ENCODE results near the gene HEMK1.

HEMK1 gene

DNA sequence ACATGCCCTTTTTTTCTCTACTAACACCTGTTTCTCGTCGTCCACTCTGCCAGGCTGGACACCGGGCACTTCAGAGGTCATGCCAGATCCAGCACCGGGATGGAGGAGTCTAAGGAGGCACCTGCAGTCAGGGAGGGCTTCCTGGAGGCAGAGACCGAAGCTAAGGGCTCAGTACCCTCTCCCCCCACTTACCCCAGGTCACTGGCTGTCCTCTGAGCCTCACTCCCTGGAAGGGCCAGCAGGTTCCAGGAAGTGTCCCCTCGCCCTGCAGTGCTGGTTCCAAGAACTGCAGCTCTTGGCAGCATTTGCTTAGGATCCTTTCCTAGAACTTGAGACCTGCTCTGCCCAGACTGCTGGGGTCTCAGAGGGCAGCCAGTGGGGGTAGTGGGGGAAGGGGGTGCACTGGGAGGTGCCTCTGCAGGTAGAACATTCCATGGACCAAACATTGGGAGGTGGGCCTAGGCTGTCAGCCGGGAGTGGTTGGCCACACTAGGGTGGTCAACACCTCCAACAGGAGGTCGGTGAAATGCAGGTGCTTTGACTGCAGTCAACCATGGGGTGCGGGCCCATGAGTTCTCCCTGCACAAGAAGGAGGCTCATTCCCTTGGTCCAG lies 30.9 kb downstream of the HEMK1 start:
- DNase-seq (ENCODE audit: low spot score), result peak; percentile 60

DNA sequence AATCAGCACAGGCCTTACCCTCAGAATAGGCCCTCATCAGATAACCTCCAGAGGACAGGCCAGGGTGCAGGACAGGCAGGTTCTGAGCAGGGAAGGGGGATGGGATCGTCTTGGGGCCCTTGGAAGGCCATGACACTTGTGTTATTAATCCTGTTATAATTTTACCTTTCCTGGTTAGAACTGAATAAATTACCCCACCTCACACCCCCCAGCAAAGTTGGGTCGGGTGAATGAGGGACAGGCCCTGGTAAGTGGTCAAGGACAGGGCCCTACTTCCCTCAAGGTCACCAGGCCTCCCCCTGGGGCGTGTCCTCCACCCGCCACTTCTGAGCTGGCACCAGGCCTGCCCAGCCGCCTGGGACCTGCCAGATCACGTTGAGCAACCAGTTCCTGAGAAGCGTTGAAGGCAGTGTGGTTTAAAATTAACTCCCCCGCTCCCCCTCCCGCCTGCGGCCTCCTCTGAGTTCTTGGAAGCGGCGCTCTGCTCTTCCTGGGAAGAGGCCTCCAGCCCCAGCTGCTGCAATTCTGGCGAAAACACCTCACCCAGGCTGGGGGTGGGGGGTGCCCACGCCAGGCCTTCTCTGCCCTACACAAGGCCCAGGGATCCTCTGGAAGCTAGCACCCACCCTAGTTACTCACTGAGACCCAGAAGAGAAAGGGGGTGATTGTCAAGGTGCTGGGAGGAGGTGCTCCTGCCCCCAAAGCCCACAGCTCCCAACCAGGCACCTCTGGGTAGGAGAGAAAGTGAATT lies 31.7 kb downstream of the HEMK1 start:
- DNase-seq (ENCODE audit: low spot score), result peak; percentile 93

DNA sequence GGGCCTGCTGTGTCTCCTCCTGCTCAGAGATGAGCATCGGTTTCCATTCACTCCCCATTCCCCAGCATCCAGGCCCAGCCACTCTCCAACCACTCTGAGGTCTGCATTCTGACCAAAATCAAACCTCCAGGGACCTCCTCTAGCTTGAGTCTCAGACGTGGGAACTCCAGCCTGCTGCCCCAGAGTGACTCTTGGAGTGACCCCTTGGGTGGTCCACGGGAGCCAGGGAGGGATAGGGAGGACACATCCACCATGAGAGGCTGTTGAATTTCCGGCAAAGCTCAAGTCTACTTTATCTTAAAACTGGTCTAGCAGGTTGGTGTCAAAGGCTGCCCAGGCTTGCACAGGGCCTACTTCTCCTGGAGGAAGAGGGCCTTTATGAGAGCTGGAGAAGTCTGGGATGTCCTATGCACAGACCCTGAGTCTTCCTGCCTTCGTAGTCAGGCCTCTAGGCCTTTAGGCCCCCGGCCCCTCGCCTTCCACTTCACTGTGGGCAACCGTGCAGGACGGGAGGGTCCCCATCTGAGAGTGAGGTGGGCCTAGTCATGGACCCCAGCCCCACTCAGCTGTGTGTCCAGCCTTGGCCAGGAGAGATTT lies 33.4 kb downstream of the HEMK1 start:
- no peak for DNase-seq (ENCODE audit: low spot score)

DNA sequence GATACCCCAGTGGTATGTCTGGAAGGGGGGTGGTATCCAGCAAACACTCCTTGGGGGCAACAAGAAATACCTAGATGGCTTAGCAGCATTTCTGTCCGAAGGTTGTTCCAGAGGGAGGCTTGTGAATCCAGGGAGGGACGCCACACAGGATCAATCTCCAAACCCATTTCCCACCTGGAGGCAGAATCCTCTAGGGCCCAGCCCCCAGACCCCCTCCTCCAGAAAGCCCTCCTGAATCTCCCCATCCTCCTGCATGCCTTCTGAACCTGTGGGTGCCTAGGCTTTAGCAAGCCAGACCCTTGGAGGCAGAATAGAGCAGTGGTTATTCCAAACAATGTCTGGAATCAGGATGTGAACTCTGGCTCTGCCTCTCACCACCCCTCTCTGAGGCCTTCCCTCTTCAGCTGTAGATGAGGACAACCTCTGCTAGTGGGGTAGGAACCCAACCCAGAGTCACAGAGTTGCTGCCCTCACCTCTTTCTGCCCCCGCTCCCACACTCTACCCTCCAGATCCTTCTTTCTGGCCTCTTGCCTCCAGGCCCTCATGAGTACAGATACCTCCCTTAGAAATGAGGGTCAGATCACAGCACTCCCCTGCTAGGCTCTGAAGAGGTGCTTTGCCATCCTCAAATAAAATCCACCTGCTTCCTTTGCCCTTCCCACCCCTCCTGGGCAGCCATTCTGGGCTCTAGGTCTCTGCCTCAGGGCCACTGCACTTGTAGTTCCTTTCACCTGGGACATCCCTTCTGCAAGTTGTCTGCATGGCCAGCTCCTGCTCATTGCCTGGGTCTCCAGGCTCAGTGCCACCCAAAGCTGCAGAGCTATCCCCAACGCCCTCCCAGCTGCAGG lies 34.2 kb downstream of the HEMK1 start:
- DNase-seq (ENCODE audit: low spot score), result no peak

DNA sequence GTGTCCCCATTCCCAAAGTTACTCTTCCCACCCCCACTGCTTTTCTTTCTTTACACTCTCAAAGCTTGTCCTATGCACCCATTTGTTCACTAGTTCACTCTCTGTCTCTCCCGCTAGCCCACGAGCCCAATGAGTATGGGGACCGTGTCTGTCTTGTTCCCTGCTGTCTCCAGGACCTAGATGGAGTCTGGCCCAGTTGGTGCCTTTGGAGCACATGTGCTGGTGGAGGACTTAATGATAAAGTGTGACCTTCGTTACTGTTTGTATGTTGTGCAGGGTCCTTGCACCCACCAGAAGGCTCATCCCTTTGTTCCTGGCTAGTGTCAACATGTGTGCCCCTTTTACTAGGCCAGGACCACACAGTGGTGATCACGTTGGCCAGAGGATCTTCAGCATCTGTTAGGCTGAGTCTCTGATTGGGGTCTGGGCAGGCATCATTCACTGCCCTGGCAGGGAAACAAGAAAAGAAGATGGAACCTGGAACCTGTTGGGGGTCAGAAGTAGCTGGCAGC lies 34.8 kb downstream of the HEMK1 start:
- no peak for DNase-seq (ENCODE audit: low spot score)

DNA sequence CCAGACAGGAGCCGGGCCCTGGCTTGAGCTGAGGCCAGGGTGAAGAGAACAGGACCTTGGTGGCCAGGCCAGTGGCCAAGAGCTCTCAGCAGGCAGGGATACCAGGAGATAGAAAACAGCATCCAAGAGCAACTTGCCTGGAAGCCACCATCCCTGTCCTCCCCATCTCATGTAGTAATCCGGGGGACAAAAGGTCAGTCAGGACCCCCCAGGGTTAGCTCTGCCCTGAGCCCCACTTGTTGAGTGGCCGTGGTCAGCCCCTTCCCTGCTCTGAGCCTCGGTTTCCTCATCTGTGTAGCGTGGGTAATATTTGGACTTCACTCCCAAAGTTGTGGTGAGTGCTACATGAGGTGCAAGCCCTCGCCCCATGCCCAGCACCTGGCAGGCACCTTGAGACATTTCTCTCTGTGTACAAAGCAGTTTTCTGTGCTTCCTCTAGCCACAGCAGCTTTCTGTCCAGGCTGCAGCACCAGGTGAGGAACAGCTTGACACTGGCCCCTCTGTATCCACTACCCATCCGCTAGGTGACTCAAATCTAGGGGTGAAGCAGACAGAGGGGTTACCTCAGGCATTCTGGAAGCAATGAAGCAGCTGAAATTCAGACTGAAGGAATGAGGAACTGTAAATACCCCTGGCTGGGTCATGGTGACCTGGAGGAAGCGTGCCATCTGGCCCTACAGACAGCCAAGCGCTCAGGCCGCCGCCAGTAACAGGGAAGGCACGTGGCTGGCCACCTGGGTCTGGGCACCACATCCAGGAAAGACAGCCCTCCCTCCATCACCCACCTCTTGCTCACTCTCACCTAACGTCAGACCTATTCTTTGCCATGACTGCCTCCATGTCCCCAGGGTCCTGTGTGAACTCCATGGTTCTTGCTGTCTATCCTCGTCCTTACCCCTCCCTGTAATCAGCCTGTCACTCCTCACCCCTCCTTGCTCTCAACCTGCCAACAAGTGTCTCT lies 35.6 kb downstream of the HEMK1 start:
- DNase-seq (ENCODE audit: low spot score), result no peak

DNA sequence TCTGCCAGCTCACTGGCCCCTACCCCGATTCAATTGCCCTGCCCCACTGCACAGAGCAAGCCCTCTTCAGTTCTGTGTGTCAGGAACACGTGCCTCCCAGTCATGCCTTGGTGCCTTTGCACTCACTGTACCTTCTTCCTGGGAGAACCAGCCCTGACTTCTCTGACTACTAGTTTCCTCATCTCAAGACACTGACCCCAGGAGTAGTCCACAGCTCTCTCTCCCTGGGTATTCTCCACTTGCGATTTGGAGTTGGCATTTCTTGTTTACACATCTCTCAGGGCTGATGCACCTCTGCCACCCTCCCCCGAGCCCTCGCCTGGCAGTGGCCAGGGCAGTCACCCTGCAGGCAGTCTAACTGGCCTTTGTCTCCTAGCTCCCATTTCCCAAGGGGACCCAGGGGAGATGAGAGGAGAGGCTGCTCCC lies 36.6 kb downstream of the HEMK1 start:
- DNase-seq (ENCODE audit: low spot score), result no peak

DNA sequence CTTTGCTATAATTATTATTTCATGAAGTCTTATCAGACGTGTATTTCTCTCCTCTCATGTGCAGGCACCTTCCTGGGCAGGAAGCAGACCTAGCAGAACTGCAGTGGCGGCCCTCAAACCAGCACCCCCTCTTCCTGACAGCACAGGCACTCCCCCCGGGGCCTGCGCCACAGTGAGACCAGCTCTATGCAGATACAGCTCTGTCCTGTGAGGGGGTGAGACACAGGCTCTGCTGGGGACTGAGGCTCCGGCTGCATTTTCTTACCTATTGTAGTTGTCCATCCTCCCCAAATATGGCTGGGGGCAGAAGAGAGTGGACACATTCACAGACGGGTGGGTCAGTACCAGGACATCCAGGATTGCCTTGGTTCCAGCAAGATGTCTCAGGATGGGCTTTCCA lies 37.3 kb downstream of the HEMK1 start:
- no peak for DNase-seq (ENCODE audit: low spot score)

DNA sequence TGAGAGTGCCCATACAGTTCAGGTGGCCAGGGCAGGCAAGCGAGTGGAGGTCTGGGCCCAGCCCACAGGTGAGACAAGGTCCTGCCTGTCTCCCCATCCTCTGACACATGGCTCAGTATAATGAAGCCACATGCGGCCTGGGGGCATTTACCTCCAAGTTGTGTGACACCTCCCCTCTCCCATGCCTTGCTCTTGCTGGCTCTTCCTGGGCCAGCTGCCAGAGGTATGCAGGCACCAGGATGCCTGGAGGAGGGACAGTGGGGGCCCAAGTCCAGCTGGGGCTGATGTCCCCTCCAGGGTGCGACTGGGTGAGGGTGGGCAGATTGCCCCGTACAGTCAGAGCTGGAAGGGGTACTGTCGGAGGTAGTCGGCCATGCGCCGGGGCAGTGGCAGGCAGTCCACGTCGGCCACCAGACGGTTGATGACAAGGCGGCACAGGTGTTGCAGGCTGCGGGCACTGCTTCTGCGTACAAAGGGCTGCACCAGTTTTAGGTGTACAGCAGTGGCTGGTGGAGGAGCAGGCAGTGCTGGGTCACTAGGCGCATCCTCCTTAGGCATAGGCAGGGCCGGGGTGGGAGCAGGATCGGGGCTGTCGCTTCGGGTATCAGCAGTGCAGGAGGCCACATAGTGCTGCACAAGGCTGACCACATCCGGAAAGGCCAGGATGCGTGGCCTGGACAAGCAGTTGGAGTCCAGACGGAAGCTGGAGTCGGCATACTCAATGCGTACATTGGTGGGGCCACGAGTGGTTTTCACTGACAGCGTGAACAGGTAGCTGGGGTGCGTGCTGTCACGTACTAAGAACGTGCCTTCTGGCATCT lies 38.2 kb downstream of the HEMK1 start:
- DNase-seq (ENCODE audit: low spot score), result no peak

DNA sequence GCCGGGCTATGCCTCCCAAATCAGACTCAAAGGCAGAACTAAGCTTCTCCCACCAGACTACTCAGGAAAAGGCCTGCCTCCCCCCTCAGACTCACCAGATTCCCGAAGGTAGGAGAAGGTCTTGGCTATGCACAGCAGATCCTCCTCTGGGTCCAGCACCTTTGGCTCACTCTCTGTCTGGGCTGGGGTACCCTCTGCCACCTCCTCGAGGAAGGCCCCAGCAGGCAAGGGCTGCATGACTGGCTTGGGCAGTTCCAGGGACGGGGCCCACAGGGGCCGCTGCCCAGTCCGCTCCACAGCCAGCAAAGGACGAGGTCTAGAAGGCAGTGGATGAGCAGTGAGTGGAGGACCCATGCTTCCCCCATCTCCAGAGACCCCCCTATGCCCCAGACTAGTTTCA lies 39.0 kb downstream of the HEMK1 start:
- no peak for DNase-seq (ENCODE audit: low spot score)

DNA sequence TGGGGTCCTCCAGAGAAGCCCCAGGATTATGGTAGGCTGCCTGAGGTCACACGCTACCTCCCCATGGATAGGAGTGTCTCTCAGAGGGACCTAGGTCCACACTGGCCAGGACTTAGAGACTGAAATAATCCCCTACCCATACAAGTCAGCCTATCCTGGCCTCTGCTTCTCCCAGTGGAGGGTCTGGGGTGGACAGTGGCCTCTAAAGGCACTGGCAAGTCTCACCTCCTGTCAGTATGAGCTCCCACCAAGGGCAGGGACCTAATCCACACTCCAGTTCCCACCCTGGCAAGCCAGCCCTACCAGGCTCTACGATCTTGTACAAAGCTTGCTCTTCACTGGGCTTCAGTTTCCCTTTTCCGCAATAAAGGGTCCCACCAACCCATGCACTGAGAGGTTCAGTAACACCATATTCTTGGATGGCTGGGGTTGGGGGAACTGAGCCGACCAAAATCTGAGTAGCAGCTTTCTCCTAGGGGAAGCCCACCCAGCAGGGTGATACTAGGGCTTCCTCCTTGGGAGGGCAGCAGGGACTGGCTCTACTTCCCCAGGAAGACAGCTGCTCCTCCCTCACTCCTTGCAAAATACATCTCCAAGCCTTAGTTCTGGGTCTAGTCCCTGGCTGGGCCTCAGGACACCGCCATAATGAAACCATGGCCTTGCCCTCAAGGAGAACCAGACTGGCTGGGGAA lies 39.9 kb downstream of the HEMK1 start:
- peak; percentile 32 for DNase-seq (ENCODE audit: low spot score)

DNA sequence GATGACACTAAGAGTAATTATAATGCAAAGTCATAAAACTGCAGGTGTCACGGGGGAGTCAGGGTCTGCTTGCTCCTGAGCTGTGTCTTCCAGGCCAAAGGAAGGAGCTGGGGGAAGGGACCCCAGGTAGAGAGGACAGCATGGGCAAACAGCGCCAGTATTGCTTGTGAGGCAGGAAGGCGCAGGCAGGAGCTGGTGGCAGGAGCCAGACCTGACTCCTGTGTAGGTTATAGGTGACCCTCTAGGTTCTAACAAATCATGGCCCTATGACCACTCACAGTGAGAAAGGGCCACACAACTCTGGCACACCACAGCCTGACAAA lies 40.4 kb downstream of the HEMK1 start:
- no peak for DNase-seq (ENCODE audit: low spot score)

DNA sequence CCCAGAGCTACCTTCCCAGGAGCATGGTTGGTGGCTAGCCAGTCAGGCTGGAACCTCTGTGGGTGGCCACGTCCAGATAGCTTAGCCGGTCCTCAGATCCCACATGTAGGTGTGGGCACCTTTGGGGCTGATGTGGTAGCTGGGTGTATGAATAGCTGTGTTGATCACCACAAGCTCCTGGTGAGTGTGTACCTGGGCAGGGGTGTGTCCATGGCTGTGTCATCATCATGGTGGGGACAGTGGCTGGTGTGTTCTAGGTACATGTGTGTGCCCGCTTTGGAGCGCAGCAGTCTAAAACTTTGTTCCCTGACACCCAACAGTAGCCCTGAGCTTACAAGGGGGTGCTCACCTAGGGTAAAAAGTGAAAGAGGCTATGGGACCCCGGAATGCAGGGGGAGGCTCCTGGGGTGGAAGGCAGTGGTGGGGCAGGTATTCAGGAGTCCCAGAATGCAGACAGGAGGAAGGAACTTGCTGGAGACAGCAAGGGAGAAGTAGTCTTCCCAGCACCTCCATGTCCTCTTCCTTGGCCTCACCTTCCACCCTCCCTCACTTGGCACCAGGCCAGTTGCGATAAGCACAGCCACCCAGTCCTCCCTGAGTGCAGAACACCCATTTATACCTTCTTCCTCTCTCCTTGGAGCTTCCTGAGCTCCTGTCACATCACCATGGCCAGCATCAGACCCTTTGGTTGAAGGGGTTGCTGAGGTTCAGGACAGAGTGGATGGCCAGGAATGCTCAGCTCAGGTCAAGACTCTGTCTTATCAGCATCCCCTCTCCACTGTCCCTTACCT lies 41.1 kb downstream of the HEMK1 start:
- DNase-seq (ENCODE audit: low spot score), result peak; percentile 84

DNA sequence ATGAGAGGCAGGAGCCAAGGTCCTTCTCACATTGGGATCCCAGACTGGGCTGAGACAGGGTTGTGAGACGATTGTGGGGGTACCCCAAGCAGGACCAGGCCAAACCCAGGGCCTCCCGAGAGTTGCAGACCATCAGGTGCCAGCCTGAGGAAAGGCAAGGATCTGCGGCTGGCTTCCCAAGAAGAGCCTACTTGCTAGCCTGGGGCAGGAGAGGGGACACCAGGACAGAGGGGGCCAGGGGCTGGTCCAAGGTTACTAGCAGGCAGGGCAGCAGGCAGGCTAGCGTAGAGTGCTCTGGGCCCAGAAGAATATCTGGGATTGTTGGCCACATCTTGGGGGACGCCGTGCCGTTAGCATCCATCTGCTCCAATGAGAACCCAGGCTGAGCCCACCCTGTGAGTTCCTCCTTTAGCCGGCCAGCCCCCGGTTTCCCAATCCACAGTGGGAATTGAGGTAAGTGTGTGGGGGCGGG lies 41.7 kb downstream of the HEMK1 start:
- no peak for DNase-seq (ENCODE audit: low spot score)

DNA sequence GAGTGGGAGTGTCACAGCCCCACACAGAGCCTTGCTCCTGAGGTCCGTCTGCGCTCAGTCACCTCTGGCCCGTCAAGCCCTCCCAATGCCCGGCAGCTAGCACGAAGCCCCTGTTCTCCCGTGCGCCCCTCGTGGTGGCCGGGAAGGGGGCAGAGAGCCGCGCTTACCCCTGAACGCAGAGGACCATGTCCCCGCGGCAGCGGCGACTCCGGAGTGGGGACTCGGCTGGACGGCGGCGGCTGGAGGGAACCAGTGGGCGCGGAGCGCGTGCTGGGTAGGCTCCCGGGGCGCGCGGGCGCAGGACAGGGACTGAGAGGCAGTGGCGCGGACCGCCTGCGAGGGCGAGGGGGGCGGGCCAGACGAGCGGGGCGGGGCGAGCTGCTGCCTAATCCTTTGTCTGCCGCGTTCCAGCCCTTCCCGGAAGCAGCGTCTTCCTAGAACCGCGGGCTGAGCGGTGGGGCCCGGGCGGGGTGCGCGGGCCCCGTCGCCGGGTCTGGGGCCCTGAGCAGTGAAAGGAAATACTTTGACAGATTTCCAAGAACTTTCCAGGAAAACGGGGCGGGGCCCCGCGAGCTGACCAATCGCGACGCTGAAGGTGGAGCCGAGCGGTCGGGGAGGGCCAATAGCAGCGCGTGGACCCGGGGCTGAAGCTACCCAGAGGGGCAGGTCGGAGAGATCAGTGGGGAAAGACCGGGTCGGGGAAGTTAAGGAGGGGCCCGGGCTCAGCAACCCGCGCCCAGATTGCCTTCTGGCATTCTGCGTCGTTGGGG lies 42.3 kb downstream of the HEMK1 start, which contains the start of gene CISH:
CISH (minus strand) TSS at position 311 of the 770 bp plus-strand sequence; CDS start at position 187, 124 bp downstream.
- DNase-seq (ENCODE audit: low spot score), result peak; percentile 97

DNA sequence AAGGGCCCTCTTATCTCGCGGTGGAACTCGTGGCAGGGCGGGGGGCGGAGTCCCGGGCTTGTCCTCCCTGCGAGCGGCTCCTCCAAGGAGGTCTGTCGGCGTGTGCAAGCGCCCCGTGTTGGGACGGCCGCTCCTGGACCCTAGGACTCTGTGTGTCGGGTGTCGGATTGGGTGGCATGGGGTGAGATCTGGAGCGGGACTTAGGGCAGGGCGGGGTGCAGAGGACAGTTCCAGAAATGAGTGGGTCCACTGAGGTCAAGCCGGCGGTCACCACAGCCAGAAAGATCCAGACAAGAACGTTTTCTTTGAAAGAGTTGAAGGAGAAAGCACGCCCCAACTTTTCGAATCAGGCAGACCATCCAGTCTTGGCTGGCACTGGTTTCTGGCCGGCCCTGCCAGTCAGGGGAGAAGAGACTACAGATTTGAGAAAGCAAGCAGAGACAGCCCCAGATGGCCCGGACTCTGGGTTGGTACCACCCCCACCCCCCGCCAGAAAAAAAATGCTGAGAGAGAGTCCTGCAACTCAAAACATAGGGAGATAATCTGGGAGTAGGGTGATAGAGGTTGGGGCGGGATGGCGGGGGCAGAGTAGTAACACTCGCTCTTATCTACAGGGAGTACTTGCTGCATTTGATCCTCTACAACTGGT lies 43.0 kb downstream of the HEMK1 start:
- peak; percentile 76 for DNase-seq (ENCODE audit: low spot score)
